HG02870 (cell line): ENCODE data around the gene CTSE.

Source experiments
- ATAC-seq: cut with Tn5 transposase; IDR thresholded peaks from one replicate; pipeline ENCODE4 v1.9.1; 2021; ENCODE audit warnings: mild to moderate bottlenecking, moderate library complexity; ENCODE audit not compliant: unreplicated experiment

CTSE gene

GRCh38 chr1:205973377-205974232 is 50.1 kb downstream of the CTSE start:
- ATAC-seq = no peak

GRCh38 chr1:205972491-205973168 is 51.1 kb downstream of the CTSE start:
- ATAC-seq = no peak

- ATAC-seq = no peak
Observed at GRCh38 chr1:205972081-205972480, 51.6 kb downstream of the CTSE start.

GRCh38 chr1:205971082-205971481 is 52.6 kb downstream of the CTSE start:
- no peak for ATAC-seq

GRCh38 chr1:205970486-205970885 is 53.2 kb downstream of the CTSE start:
- ATAC-seq = no peak

- ATAC-seq = no peak
Observed at GRCh38 chr1:205969229-205969628, 54.5 kb downstream of the CTSE start.

- ATAC-seq = no peak
Observed at GRCh38 chr1:205967554-205968335, 56.0 kb downstream of the CTSE start.

- ATAC-seq = no peak
Observed at GRCh38 chr1:205965036-205965884, 58.4 kb downstream of the CTSE start.

- no peak for ATAC-seq
Observed at GRCh38 chr1:205963352-205964155, 60.1 kb downstream of the CTSE start.

GRCh38 chr1:205962821-205963221 is 60.9 kb downstream of the CTSE start:
- ATAC-seq = no peak

GRCh38 chr1:205961991-205962820 is 61.5 kb downstream of the CTSE start:
- ATAC-seq = no peak

- no peak for ATAC-seq
Observed at GRCh38 chr1:205961405-205961804, 62.3 kb downstream of the CTSE start.

GRCh38 chr1:205959789-205960188 is 63.9 kb downstream of the CTSE start:
- no peak for ATAC-seq
